ENCODE data around the gene KCTD18.

DNA sequence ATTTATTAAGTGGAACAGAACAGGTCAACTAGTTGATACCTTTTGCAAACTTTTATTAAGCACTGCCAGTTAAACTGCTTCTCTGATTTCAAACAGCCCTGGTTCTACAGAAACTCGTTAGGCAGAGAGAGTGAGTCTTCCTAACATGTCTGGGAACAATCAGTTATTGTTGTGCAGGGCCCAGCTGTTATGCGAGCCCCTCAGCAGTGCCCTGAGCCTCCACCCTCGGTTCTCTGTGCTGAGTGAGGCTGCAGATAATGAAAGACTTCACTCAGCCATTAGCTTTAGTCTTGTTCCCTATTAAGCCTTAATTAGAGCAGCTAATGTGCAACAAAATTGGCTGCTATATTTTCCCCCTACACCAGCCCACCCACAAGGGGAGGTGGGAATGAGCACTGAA lies 39.6 kb downstream of the KCTD18 start:
- TF ChIP-seq TAF1 (IDR thresholded peaks at IDR 0.05; ENCODE audit: borderline replicate concordance, low read depth, low read length) (no peak), JUND (IDR thresholded peaks at IDR 0.05) (no peak), FOXM1 (IDR thresholded peaks at IDR 0.05; ENCODE audit: low read depth) (no peak), GABPA (IDR thresholded peaks at IDR 0.05; ENCODE audit: low read depth) (no peak), RFX5 (IDR thresholded peaks at IDR 0.05; ENCODE audit: low read length) (no peak)
- TF ChIP-seq, protein P1, sequence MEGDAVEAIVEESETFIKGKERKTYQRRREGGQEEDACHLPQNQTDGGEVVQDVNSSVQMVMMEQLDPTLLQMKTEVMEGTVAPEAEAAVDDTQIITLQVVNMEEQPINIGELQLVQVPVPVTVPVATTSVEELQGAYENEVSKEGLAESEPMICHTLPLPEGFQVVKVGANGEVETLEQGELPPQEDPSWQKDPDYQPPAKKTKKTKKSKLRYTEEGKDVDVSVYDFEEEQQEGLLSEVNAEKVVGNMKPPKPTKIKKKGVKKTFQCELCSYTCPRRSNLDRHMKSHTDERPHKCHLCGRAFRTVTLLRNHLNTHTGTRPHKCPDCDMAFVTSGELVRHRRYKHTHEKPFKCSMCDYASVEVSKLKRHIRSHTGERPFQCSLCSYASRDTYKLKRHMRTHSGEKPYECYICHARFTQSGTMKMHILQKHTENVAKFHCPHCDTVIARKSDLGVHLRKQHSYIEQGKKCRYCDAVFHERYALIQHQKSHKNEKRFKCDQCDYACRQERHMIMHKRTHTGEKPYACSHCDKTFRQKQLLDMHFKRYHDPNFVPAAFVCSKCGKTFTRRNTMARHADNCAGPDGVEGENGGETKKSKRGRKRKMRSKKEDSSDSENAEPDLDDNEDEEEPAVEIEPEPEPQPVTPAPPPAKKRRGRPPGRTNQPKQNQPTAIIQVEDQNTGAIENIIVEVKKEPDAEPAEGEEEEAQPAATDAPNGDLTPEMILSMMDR (IDR thresholded peaks at IDR 0.05) = no peak
- TF ChIP-seq, protein P2, sequence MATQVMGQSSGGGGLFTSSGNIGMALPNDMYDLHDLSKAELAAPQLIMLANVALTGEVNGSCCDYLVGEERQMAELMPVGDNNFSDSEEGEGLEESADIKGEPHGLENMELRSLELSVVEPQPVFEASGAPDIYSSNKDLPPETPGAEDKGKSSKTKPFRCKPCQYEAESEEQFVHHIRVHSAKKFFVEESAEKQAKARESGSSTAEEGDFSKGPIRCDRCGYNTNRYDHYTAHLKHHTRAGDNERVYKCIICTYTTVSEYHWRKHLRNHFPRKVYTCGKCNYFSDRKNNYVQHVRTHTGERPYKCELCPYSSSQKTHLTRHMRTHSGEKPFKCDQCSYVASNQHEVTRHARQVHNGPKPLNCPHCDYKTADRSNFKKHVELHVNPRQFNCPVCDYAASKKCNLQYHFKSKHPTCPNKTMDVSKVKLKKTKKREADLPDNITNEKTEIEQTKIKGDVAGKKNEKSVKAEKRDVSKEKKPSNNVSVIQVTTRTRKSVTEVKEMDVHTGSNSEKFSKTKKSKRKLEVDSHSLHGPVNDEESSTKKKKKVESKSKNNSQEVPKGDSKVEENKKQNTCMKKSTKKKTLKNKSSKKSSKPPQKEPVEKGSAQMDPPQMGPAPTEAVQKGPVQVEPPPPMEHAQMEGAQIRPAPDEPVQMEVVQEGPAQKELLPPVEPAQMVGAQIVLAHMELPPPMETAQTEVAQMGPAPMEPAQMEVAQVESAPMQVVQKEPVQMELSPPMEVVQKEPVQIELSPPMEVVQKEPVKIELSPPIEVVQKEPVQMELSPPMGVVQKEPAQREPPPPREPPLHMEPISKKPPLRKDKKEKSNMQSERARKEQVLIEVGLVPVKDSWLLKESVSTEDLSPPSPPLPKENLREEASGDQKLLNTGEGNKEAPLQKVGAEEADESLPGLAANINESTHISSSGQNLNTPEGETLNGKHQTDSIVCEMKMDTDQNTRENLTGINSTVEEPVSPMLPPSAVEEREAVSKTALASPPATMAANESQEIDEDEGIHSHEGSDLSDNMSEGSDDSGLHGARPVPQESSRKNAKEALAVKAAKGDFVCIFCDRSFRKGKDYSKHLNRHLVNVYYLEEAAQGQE (IDR thresholded peaks at IDR 0.05; ENCODE audit: low read depth, low read length) = no peak

Measured in SK-N-SH (cell line).